Choroid plexus epithelial cell (primary cell): ENCODE data around the gene MYO18B.

Experiments used
- DNase-seq: peaks from one replicate; pipeline ENCODE4 v3.0.0-alpha.2; 2010; ENCODE audit warnings: low read depth
- H3K4me3 ChIP-seq: 2 replicates; pipeline ENCODE4 v1.5.1; 2011; ENCODE audit warnings: low read depth, mild to moderate bottlenecking, control low read depth, low read length, moderate library complexity
- TF ChIP-seq, protein P1 (sequence below): conservative IDR thresholded peaks from 2 replicates; pipeline ENCODE4 v1.5.1; 2011; ENCODE audit warnings: low read depth, mild to moderate bottlenecking, control low read depth, inconsistent platforms, low read length, moderate library complexity

MYO18B gene

DNA sequence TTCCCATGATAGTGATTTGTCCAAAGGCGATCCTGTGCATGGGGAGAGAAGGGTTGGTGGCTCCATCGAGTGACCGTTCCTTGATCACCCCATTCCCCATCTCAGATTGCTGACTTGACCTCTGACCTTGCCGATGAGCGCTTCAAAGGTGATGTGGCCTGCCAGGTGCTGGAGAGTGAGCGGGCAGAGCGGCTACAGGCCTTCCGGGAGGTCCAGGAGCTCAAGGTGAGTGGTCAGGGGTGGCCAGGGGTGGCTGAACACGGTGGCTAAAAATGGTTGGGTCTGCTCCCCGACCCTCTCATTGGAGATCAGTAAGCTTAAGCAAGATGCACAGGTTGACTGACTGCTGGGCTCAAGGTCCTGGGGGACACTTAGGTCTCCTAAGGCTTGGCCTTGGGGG is 148.7 kb downstream of the MYO18B start:
- TF ChIP-seq, protein P1, sequence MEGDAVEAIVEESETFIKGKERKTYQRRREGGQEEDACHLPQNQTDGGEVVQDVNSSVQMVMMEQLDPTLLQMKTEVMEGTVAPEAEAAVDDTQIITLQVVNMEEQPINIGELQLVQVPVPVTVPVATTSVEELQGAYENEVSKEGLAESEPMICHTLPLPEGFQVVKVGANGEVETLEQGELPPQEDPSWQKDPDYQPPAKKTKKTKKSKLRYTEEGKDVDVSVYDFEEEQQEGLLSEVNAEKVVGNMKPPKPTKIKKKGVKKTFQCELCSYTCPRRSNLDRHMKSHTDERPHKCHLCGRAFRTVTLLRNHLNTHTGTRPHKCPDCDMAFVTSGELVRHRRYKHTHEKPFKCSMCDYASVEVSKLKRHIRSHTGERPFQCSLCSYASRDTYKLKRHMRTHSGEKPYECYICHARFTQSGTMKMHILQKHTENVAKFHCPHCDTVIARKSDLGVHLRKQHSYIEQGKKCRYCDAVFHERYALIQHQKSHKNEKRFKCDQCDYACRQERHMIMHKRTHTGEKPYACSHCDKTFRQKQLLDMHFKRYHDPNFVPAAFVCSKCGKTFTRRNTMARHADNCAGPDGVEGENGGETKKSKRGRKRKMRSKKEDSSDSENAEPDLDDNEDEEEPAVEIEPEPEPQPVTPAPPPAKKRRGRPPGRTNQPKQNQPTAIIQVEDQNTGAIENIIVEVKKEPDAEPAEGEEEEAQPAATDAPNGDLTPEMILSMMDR = no peak
- no peak overlapping the region for H3K4me3 ChIP-seq
- no peak for DNase-seq

DNA sequence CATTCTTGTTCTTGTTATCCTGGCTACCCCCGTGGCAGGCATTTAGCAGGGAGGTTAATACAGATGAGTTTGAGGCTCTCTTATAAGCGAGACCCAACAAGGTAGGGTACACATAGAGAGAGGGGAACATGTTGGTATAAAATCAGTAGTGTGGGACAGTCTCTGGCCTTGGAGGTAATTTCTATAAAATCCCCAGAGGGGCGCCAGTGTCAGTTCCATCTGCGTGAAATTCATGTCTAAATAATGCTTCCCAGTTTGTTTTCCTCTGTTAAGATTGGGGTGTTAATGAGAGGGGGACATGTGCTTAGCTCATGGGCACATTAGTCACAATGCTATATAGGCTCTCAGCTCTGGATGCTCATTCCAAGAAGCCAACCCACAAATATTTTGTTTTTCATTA is 150.7 kb downstream of the MYO18B start:
- TF ChIP-seq, protein P1 = no peak
- DNase-seq = no peak
- no peak overlapping the region for H3K4me3 ChIP-seq

DNA sequence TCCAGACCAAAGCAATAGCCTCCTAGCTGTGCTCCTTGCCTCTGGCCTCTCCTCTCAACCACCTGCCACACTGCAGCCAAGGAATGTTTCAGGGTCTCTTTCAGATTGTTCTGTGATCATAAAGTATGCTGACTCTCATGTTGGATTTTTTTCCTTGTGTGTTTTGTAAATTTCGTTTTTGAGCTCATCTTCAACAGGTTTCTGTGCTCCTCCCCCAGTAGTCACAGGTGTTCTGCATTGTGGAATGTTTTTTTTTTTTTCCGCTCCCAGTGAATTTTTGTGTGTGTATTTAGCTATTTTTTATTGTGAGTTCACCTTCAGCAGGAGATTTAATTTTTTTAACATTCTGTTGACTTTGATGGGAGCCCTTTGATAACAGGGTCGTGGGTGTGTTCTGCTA is 153.7 kb downstream of the MYO18B start:
- TF ChIP-seq, protein P1 = no peak
- DNase-seq = no peak
- no peak overlapping the region for H3K4me3 ChIP-seq

DNA sequence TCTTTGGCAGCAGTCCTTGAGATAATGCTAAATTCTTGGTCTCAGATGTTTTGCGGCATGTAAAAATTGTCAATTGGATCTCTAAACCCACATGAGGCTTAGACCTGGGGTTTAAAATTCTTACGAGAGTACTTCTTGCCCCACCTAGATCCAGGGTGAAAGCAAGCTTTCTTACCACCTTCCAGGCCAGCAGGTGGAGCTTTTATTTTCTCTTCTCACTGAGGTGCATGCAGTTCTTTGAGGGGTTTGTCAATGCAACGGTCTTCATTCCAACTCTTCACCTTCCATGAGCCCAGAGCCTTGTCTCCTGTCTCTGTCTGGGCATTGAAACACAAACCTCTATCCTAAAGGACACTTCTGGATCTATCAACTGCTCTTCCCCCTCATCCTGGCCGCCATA is 154.1 kb downstream of the MYO18B start:
- DNase-seq = no peak
- no peak overlapping the region for H3K4me3 ChIP-seq
- TF ChIP-seq, protein P1 = no peak

DNA sequence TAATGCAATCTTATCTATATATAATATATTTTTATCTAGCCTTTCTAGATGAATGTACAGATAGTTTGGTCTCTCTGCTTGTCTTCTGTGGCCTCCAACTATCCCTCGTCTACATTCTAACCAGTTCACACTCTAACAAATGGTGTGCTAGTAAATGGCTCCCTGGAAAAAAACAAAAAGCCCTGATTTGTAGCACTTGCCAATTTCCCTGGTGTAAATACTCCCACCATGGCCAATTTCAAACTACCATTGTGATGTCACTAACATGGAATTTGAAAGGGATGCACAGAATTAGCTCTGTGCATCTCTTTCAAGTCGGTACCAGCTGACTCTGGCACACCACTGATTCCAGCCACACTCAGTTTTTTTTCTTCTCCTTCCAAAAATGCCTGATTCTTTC is 154.6 kb downstream of the MYO18B start:
- TF ChIP-seq, protein P1 = no peak
- no peak overlapping the region for H3K4me3 ChIP-seq
- DNase-seq = no peak

DNA sequence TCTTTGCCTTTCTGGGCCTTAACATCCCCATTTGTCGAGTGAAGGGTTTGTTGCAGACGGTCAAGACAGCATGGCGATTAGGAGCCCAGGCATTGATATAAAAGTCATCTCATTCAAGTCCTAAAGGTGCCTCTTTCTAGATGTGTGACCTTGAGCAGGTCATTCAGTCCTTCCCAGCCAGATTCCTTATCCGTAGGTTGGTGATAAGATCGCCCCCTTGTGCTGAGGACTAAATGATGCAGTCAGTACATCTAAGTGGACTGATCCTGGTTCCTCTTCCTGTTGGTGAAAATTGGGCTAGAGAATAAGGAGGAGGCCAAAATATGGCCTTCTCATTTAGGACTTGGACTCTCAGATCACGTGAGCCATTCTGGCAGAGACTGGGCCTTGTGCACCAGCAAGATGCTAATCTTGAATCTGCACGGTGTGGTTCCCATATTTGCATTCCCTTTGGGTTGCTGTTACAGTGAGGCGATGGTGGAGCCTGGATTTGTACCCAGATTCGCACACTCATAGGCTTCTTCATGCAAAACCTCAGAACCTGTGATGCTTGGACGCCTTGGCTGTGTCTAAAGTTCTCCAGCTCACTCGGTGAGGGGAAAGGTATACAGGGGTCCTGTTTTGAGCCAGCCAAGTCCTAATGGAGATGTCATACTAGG is 156.8 kb downstream of the MYO18B start:
- TF ChIP-seq, protein P1 = no peak
- H3K4me3 ChIP-seq = no peak overlapping the region
- DNase-seq = no peak

DNA sequence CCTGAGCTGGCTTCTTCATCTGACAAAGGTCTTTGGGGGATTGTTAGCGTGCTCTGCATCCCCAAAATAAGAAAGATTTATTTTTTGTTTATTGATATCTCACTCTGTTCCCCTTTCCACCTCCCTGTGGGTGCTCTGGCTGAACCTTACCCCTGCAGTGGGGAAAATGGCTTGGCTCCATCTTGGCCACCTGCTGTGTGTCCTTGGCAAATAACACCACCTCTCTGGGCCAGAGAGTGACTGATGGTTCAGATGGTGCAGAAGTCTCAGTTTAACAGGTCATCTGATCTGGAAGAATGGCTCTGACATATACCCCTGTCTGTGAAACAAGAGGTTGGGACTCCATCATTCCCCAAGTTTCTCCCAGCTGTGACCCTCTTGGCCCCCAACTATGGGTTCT is 157.6 kb downstream of the MYO18B start:
- no peak overlapping the region for H3K4me3 ChIP-seq
- no peak for DNase-seq
- TF ChIP-seq, protein P1 = no peak
